Measurements from ENCODE around the gene CROCC2. TPM values are rescaled to one million over a fixed set of nuclear protein-coding genes. Genes with fewer than 3 reads are reported as not detected.

CROCC2 gene
- total and polyA plus RNA-seq, 2 of the 13 experiments (the other 11 are each of a cell fraction or from before 2014, with no cell fraction given) = not detected

GRCh38 chr2:241001413-241002274 lies 95.5 kb downstream of the CROCC2 start (continued):
- no peak for TF ChIP-seq SIN3B (IDR thresholded peaks at IDR 0.05; ENCODE audit: low read length)

GRCh38 chr2:241002275-241003046 lies 96.3 kb downstream of the CROCC2 start:
- intact Hi-C loops (cut with micrococcal nuclease; ENCODE audit: unreplicated experiment) (no loop called here), in situ Hi-C loops (cut with HindIII; ENCODE audit: extremely low pct_ligation_motif_present, low pct_unique_long_range_greater_than_20kb) (no loop called here)
- Histone ChIP-seq H3K4me2 (ENCODE audit: low read depth, low read length) (no peak overlapping the region), H3K9me3 (ENCODE audit: low read length) (peaks cover 5% of the 10 kb centered on the region; the same call in 1 of the 2 replicates), H3K36me3 (replicated peaks in 1 of 2; ENCODE audit: control insufficient read depth in 1 of 2, insufficient read depth in 2 of 2, low read length in 2 of 2) (no peaks in the 10 kb centered on the region), H4K20me1 (ENCODE audit: insufficient read depth, low read length) (no peaks in the 10 kb centered on the region), H3K27ac (ENCODE audit: extremely low read length, insufficient read depth, low read length) (no peak overlapping the region), H3K27me3 (ENCODE audit: control insufficient read depth in 1 of 2, insufficient read depth in 2 of 2, low read length in 2 of 2) (peaks cover 3 to 22% of the 10 kb centered on the region in 2 experiments; a peak in 4 of 5 replicates), H3K9ac (ENCODE audit: insufficient read depth, low read depth, low read length) (no peak overlapping the region), H3K79me2 (ENCODE audit: insufficient read depth, low read length) (no peaks in the 10 kb centered on the region), H3K4me1 (ENCODE audit: insufficient read depth, low read length) (peaks cover 32% of the 10 kb centered on the region), H2AFZ (ENCODE audit: low read length) (no peak overlapping the region), H3K4me3 (replicated peaks in 1 of 3; ENCODE audit: insufficient read depth in 1 of 3, low read depth in 2 of 3, low read length in 3 of 3) (no peak overlapping the region)
- BruUV-seq (replicated peaks) = no TSS peak
- WGBS (ENCODE audit: low lambda C conversion rate) = 74% methylated on average over 11 of the region's 11 CpGs
- ChIA-PET POLR2A (interaction anchor here (1.0 kb wide), 1 partner anchor 219 kb away, joined by 3 read pairs; no protein-coding TSS in a partner anchor), CTCF (ENCODE audit: low intra/inter-chr PET ratio, low total read pairs) (no interaction called here)
- FAIRE-seq = no peak
- no peak for DNase-seq (ENCODE audit: low spot score)
- no peak for ATAC-seq
- TF ChIP-seq ATF3 (CRISPR knock-in tag; IDR thresholded peaks at IDR 0.05) = no peak
- no peak for TF ChIP-seq SAP130 (CRISPR knock-in tag; IDR thresholded peaks at IDR 0.05; ENCODE audit: low read depth)
- no peak for TF ChIP-seq MED13 (CRISPR knock-in tag; IDR thresholded peaks at IDR 0.05)
- TF ChIP-seq PHF21A (CRISPR knock-in tag; IDR thresholded peaks at IDR 0.05) = no peak
- TF ChIP-seq ZBTB43 (CRISPR knock-in tag; conservative IDR thresholded peaks at IDR 0.05) = no peak
- no peak for TF ChIP-seq FOSL2 (CRISPR knock-in tag; IDR thresholded peaks at IDR 0.05)
- TF ChIP-seq ZNF704 (CRISPR knock-in tag; IDR thresholded peaks at IDR 0.05; ENCODE audit: borderline replicate concordance) = no peak
- TF ChIP-seq, protein P1, sequence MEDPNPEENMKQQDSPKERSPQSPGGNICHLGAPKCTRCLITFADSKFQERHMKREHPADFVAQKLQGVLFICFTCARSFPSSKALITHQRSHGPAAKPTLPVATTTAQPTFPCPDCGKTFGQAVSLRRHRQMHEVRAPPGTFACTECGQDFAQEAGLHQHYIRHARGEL (CRISPR knock-in tag; IDR thresholded peaks at IDR 0.05) = no peak
- TF ChIP-seq, protein P2, sequence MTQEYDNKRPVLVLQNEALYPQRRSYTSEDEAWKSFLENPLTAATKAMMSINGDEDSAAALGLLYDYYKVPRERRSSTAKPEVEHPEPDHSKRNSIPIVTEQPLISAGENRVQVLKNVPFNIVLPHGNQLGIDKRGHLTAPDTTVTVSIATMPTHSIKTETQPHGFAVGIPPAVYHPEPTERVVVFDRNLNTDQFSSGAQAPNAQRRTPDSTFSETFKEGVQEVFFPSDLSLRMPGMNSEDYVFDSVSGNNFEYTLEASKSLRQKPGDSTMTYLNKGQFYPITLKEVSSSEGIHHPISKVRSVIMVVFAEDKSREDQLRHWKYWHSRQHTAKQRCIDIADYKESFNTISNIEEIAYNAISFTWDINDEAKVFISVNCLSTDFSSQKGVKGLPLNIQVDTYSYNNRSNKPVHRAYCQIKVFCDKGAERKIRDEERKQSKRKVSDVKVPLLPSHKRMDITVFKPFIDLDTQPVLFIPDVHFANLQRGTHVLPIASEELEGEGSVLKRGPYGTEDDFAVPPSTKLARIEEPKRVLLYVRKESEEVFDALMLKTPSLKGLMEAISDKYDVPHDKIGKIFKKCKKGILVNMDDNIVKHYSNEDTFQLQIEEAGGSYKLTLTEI (CRISPR knock-in tag; conservative IDR thresholded peaks at IDR 0.05) = no peak
- TF ChIP-seq PAF1 (CRISPR knock-in tag; IDR thresholded peaks at IDR 0.05) = no peak
- no peak for TF ChIP-seq ZNF547 (CRISPR knock-in tag; IDR thresholded peaks at IDR 0.05)
- TF ChIP-seq, protein P3, sequence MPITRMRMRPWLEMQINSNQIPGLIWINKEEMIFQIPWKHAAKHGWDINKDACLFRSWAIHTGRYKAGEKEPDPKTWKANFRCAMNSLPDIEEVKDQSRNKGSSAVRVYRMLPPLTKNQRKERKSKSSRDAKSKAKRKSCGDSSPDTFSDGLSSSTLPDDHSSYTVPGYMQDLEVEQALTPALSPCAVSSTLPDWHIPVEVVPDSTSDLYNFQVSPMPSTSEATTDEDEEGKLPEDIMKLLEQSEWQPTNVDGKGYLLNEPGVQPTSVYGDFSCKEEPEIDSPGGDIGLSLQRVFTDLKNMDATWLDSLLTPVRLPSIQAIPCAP (CRISPR knock-in tag; IDR thresholded peaks at IDR 0.05; ENCODE audit: low read depth) = no peak
- no peak for TF ChIP-seq HDAC6 (IDR thresholded peaks at IDR 0.05; ENCODE audit: low read depth, low read length)
- no peak for TF ChIP-seq FOXC1 (CRISPR knock-in tag; IDR thresholded peaks at IDR 0.05; ENCODE audit: borderline replicate concordance)

All from HepG2 (cell line).